SK-N-SH treated with all-trans-retinoic acid at 6 μM for 48 hours (cell line): ENCODE results near the gene GLIS2.

Experiments
- ATAC-seq: fragments of 200-7000 bp; cut with Tn5 transposase; 3 replicates; pipeline ENCODE4 v1.9.1; 2020; ENCODE audit warnings: mild to moderate bottlenecking, moderate library complexity
- ARNTL ChIP-seq: fragments of 450-650 bp; formaldehyde crosslinking; IDR thresholded peaks from 2 replicates; pipeline ENCODE4 v1.5.0; 2020; ENCODE audit warnings: low read depth, mild to moderate bottlenecking, moderate library complexity, borderline replicate concordance
- BACH2 ChIP-seq: fragments of 250-450 bp; sonication (Bioruptor Pico); IDR thresholded peaks from 2 replicates; pipeline ENCODE4 v1.9.0; 2021; ENCODE audit warnings: mild to moderate bottlenecking, borderline replicate concordance
- CREB5 ChIP-seq: fragments of 250-450 bp; sonication (Bioruptor Pico); IDR thresholded peaks from 2 replicates; pipeline ENCODE4 v1.5.1; 2020; ENCODE audit warnings: low read depth, mild to moderate bottlenecking, moderate library complexity
- CSDC2 ChIP-seq: fragments of 250-450 bp; sonication (Bioruptor Pico); IDR thresholded peaks from 2 replicates; pipeline ENCODE4 v1.5.0; 2020; ENCODE audit warnings: mild to moderate bottlenecking, moderate library complexity
- CSRNP3 ChIP-seq: fragments of 250-450 bp; sonication (Bioruptor Pico); IDR thresholded peaks from 2 replicates; pipeline ENCODE4 v1.5.1; 2021; ENCODE audit warnings: mild to moderate bottlenecking, moderate library complexity
- ESRRG ChIP-seq: fragments of 250-450 bp; sonication (Bioruptor Pico); IDR thresholded peaks from 2 replicates; pipeline ENCODE4 v1.6.1; 2021; ENCODE audit warnings: mild to moderate bottlenecking
- GLIS3 ChIP-seq: fragments of 250-450 bp; sonication (Bioruptor Pico); IDR thresholded peaks from 2 replicates; pipeline ENCODE4 v1.5.0; 2020; ENCODE audit warnings: mild to moderate bottlenecking, moderate library complexity
- ISL1 ChIP-seq: fragments of 250-450 bp; sonication (Bioruptor Pico); IDR thresholded peaks from 2 replicates; pipeline ENCODE4 v2.1.2; 2022; ENCODE audit warnings: mild to moderate bottlenecking, moderate library complexity
- PATZ1 ChIP-seq: fragments of 250-450 bp; sonication (Bioruptor Pico); IDR thresholded peaks from 2 replicates; pipeline ENCODE4 v1.8.0; 2020; ENCODE audit warnings: mild to moderate bottlenecking, moderate library complexity, borderline replicate concordance
- POU6F1 ChIP-seq: fragments of 250-450 bp; sonication (Bioruptor Pico); IDR thresholded peaks from 2 replicates; pipeline ENCODE4 v1.8.0; 2021; ENCODE audit warnings: low read depth, mild to moderate bottlenecking, moderate library complexity, borderline replicate concordance
- PPARA ChIP-seq: fragments of 250-450 bp; sonication (Bioruptor Pico); IDR thresholded peaks from 2 replicates; pipeline ENCODE4 v1.5.0; 2020; ENCODE audit warnings: mild to moderate bottlenecking, borderline replicate concordance
- RARB ChIP-seq: fragments of 250-450 bp; sonication (Bioruptor Pico); IDR thresholded peaks from 2 replicates; pipeline ENCODE4 v1.8.0; 2021; ENCODE audit warnings: mild to moderate bottlenecking, moderate library complexity
- TCF4 ChIP-seq: fragments of 250-450 bp; sonication (Bioruptor Pico); IDR thresholded peaks from 2 replicates; pipeline ENCODE4 v1.8.0; 2021; ENCODE audit warnings: mild to moderate bottlenecking, moderate library complexity, borderline replicate concordance
- TOX ChIP-seq: fragments of 250-450 bp; sonication (Bioruptor Pico); IDR thresholded peaks from 2 replicates; pipeline ENCODE4 v1.8.0; 2021; ENCODE audit warnings: mild to moderate bottlenecking, moderate library complexity, borderline replicate concordance
- TSHZ2 ChIP-seq: fragments of 250-450 bp; sonication (Bioruptor Pico); IDR thresholded peaks from 2 replicates; pipeline ENCODE4 v1.5.0; 2020; ENCODE audit warnings: mild to moderate bottlenecking, moderate library complexity
- ZC3H10 ChIP-seq: fragments of 250-450 bp; sonication (Bioruptor Pico); IDR thresholded peaks from 2 replicates; pipeline ENCODE4 v1.5.1; 2021; ENCODE audit warnings: mild to moderate bottlenecking, moderate library complexity
- ZNF565 ChIP-seq: fragments of 450-650 bp; formaldehyde crosslinking; conservative IDR thresholded peaks from 2 replicates; pipeline ENCODE4 v1.5.0; 2020; ENCODE audit warnings: low read depth, mild to moderate bottlenecking, moderate library complexity
- ZNF70 ChIP-seq: fragments of 450-650 bp; formaldehyde crosslinking; IDR thresholded peaks from 2 replicates; pipeline ENCODE4 v1.5.0; 2020; ENCODE audit warnings: mild to moderate bottlenecking, moderate library complexity
- ZNF8 ChIP-seq: fragments of 450-650 bp; formaldehyde crosslinking; IDR thresholded peaks from 2 replicates; pipeline ENCODE4 v1.5.0; 2020; ENCODE audit warnings: mild to moderate bottlenecking, moderate library complexity

GLIS2 gene

GRCh38 chr16:4315186-4316107, at the start of gene GLIS2:
Gene GLIS2, plus strand, starts transcription at chr16:4316067. Its CDS starts 16,214 bp downstream, at chr16:4332281.
- ATAC-seq = peak; percentile 63
- TF ChIP-seq CSRNP3 (CRISPR knock-in tag) (no peak), PATZ1 (CRISPR knock-in tag) (peak; percentile 19; the same call in 1 of the 2 replicates)

- TF ChIP-seq ZC3H10 (CRISPR knock-in tag) (no peak), TSHZ2 (CRISPR knock-in tag) (no peak), ESRRG (CRISPR knock-in tag) (no peak), ZNF565 (CRISPR knock-in tag) (no peak), PATZ1 (CRISPR knock-in tag) (no peak), BACH2 (CRISPR knock-in tag) (no peak), CREB5 (CRISPR knock-in tag) (no peak), GLIS3 (no peak), CSRNP3 (CRISPR knock-in tag) (no peak), ISL1 (CRISPR knock-in tag) (no peak), RARB (no peak)
- ATAC-seq = no peak
These were observed 49.5 kb upstream of the GLIS2 start for GRCh38 chr16:4266372-4266771.

- ATAC-seq = no peak
- TF ChIP-seq CSRNP3 (CRISPR knock-in tag) (no peak), ARNTL (no peak), ZNF565 (CRISPR knock-in tag) (no peak), PPARA (CRISPR knock-in tag) (no peak), POU6F1 (CRISPR knock-in tag) (no peak), ESRRG (CRISPR knock-in tag) (no peak), TCF4 (CRISPR knock-in tag) (no peak), CSDC2 (CRISPR knock-in tag) (no peak), ZNF8 (no peak), ZC3H10 (CRISPR knock-in tag) (no peak), TOX (CRISPR knock-in tag) (no peak), RARB (no peak), ISL1 (CRISPR knock-in tag) (no peak), CREB5 (CRISPR knock-in tag) (no peak), GLIS3 (no peak), ZNF70 (no peak)
These were observed 45.8 kb upstream of the GLIS2 start for GRCh38 chr16:4270091-4270490.
